HT-29 (cell line): Measurements from ENCODE around the gene SLC66A2. TPM values are rescaled to one million over a fixed set of nuclear protein-coding genes. Genes with fewer than 3 reads are reported as not detected.

Source experiments
- total RNA-seq: library from RNA; depleted of rRNA; stranded (reverse); fragments of >200 nt; shearing (Covaris generic); gene quantifications from 2 replicates; pipeline ENCODE4 v1.2.3, GENCODE V29; 2014; rRNA removed

SLC66A2 gene
- total RNA-seq, 1 experiment from 2014 or later = 37.4 TPM

Other genes with a start within 250 kb of the SLC66A2 start
- gene KCNG2, start 153.7 kb downstream of the SLC66A2 start, total RNA-seq = not detected in 2 replicates
- 38.3 and 43.6 TPM in 2 replicates for gene HSBP1L1, start 13.0 kb upstream of the SLC66A2 start, total RNA-seq
- 63.4 and 70.8 TPM in 2 replicates for gene TXNL4A, start 36.9 kb upstream of the SLC66A2 start, total RNA-seq
- 20.2 and 36.8 TPM in 2 replicates for gene RBFA, start 82.8 kb upstream of the SLC66A2 start, total RNA-seq
- gene ADNP2, start 157.6 kb upstream of the SLC66A2 start, total RNA-seq = 14.8 and 17.3 TPM in 2 replicates